ENCODE measurements around the gene RAD52. TPM values are rescaled to one million over a fixed set of nuclear protein-coding genes. Genes with fewer than 3 reads are reported as not detected.

The RAD52 gene
- total RNA-seq, 2 donors from 2014 or later = 19.4 to 28.8 TPM

- Histone ChIP-seq H3K27ac (peak overlapping the region; percentile 91), H3K4me1 (no peaks in the 10 kb centered on the region), H3K9ac (ENCODE audit: low read depth in 2 of 2, low read length in 2 of 2) (peak overlapping the region; percentile 77 to 90), H3K4me3 (peak overlapping the region; percentile 78), H3K27me3 (no peaks in the 10 kb centered on the region), H3K9me3 (no peaks in the 10 kb centered on the region), H3K36me3 (no peaks in the 10 kb centered on the region)
- no peak for DNase-seq
- TF ChIP-seq, protein P1, sequence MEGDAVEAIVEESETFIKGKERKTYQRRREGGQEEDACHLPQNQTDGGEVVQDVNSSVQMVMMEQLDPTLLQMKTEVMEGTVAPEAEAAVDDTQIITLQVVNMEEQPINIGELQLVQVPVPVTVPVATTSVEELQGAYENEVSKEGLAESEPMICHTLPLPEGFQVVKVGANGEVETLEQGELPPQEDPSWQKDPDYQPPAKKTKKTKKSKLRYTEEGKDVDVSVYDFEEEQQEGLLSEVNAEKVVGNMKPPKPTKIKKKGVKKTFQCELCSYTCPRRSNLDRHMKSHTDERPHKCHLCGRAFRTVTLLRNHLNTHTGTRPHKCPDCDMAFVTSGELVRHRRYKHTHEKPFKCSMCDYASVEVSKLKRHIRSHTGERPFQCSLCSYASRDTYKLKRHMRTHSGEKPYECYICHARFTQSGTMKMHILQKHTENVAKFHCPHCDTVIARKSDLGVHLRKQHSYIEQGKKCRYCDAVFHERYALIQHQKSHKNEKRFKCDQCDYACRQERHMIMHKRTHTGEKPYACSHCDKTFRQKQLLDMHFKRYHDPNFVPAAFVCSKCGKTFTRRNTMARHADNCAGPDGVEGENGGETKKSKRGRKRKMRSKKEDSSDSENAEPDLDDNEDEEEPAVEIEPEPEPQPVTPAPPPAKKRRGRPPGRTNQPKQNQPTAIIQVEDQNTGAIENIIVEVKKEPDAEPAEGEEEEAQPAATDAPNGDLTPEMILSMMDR (IDR thresholded peaks at IDR 0.05) = no peak
- intact Hi-C loops (cut with DNase I) = no loop called here
Observed at GRCh38 chr12:991350-992333, 42.1 kb upstream of the RAD52 start.

- Histone ChIP-seq H3K9ac (ENCODE audit: low read depth in 2 of 2, low read length in 2 of 2) (peak within 1 kb of the TSS; percentile 91 to 96), H3K27ac (peak within 1 kb of the TSS; percentile 91), H3K9me3 (no peaks in the 10 kb centered on the region), H3K4me3 (peak within 1 kb of the TSS; percentile 78), H3K36me3 (no peaks in the 10 kb centered on the region), H3K4me1 (no peaks in the 10 kb centered on the region), H3K27me3 (no peaks in the 10 kb centered on the region)
- intact Hi-C loops (cut with DNase I) = no loop called here
- peak; percentile 87 for DNase-seq
- TF ChIP-seq, protein P1 (IDR thresholded peaks at IDR 0.05) = no peak
Observed at GRCh38 chr12:990661-991349, 41.3 kb upstream of the RAD52 start, which contains the start of gene ERC1. Gene ERC1 (plus strand): TSS chr12:991223. CDS start chr12:1027904, 36,681 bp downstream.

DNA sequence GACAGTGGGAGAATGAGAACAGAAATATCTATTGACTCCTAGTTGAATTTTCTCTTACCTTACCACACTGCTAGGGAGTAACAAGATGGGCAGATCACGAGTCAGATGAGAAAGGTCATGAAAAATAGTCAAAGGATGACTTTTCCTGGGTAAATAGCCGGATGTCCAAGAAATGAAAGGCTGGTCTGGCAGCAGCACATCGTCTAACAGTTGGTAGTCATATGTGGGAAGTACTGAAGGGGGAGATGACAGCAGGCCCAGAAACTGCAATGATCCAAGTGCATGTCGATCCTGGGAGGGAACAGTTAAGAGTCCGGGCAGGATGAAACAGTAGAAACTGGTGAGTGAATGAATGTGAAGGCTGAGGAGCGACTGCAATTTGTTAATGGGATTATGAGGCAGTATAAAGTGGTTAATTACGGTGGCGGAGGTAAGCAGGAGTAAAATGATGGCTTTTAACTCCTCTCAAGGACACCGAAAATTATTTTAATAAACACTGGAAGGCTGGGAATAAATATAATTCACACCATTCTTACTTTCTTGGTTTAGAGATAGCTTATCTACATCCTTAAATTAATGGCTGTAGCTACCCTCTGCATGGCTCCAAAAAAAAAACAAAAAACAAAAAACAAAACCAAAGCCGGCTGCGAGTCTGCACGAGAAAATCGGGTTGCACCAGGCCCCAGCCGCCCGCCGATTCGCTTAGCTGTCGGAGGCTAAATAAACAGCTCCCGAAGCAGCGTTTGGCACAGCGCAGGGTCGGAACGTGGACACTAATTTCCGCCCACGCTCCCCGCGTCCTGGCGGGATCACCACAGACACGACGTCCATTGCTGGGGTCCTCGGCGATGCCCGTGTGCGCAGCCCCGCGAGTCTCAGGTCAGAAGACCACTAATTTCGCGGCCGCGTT is 40.5 kb upstream of the RAD52 start:
- H3K4me1 ChIP-seq = no peaks in the 10 kb centered on the region
- intact Hi-C loops (cut with DNase I) = no loop called here

GRCh38 chr12:989051-989450 is 39.6 kb upstream of the RAD52 start:
- no peak overlapping the region for H3K27ac ChIP-seq
- TF ChIP-seq, protein P1 (IDR thresholded peaks at IDR 0.05) = no peak
- no peak overlapping the region for H3K4me3 ChIP-seq
- H3K36me3 ChIP-seq = no peaks in the 10 kb centered on the region
- no peaks in the 10 kb centered on the region for H3K9me3 ChIP-seq
- intact Hi-C loops (cut with DNase I) = no loop called here
- H3K27me3 ChIP-seq = no peaks in the 10 kb centered on the region
- no peaks in the 10 kb centered on the region for H3K4me1 ChIP-seq
- DNase-seq = no peak
- H3K9ac ChIP-seq (ENCODE audit: low read depth in 2 of 2, low read length in 2 of 2) = no peak overlapping the region

More for the DNA sequence above, 40.5 kb upstream of the RAD52 start:
- no peaks in the 10 kb centered on the region for H3K27me3 ChIP-seq
- peak overlapping the region; percentile 91 to 96 for H3K9ac ChIP-seq (ENCODE audit: low read depth in 2 of 2, low read length in 2 of 2)
- H3K36me3 ChIP-seq = no peaks in the 10 kb centered on the region
- peak overlapping the region; percentile 91 for H3K27ac ChIP-seq
- TF ChIP-seq, protein P1 (IDR thresholded peaks at IDR 0.05) = no peak
- peak; percentile 62 for DNase-seq
- no peaks in the 10 kb centered on the region for H3K9me3 ChIP-seq
- peak overlapping the region; percentile 78 for H3K4me3 ChIP-seq

- H3K4me1 ChIP-seq = no peaks in the 10 kb centered on the region
- no peak for DNase-seq
- H3K4me3 ChIP-seq = no peak overlapping the region
- TF ChIP-seq, protein P1 (IDR thresholded peaks at IDR 0.05) = no peak
- no peaks in the 10 kb centered on the region for H3K27me3 ChIP-seq
- H3K9me3 ChIP-seq = no peaks in the 10 kb centered on the region
- intact Hi-C loops (cut with DNase I) = no loop called here
- H3K27ac ChIP-seq = no peak overlapping the region
- no peak overlapping the region for H3K9ac ChIP-seq (ENCODE audit: low read depth in 2 of 2, low read length in 2 of 2)
- H3K36me3 ChIP-seq = no peaks in the 10 kb centered on the region
Observed at GRCh38 chr12:988646-989045, 39.2 kb upstream of the RAD52 start.

Measured in colonic mucosa (tissue), 4 donors.